K562 (cell line): ENCODE data around the gene CFAP73. TPM values are rescaled to one million over a fixed set of nuclear protein-coding genes. Genes with fewer than 3 reads are reported as not detected.

Source experiments
- ATAC-seq: fragments of 200-7000 bp; cut with Tn5 transposase; 3 replicates; pipeline ENCODE4 v1.9.1; 2020; ENCODE audit warnings: moderate library complexity
- BruUV-seq: library from RNA; stranded (reverse); fragments of 400-500 nt; replicated peaks from 2 replicates; lab custom pipeline; 2021; lab: Mats Ljungman, UMichigan
- CTCF ChIA-PET: fragments of 300-600 bp; formaldehyde crosslinking; extraction: SDS; loops from one replicate; lab custom pipeline; 2021; ENCODE audit warnings: low intra/inter-chr PET ratio; lab: Yijun Ruan, JAX
- POLR2A ChIA-PET: fragments of 300-600, 350-650 bp; sonication (Branson Sonifier 250); formaldehyde crosslinking; extraction: SDS; loops from one replicate; lab custom pipeline; 2021; ENCODE audit warnings: antibody characterized with exemption, inconsistent platforms; lab: Yijun Ruan, JAX
- DNase-seq, 4 experiments: peaks; one replicate each; pipeline versions ENCODE4 v3.0.0 to v3.0.0-alpha.2; 2011 to 2018; ENCODE audit warnings: low spot score in 3 of 4, mixed read lengths in 3 of 4; ENCODE audit errors: extremely low read depth in 1 of 4
- FAIRE-seq: peaks from 2 replicates; lab custom pipeline; 2011; peaks lifted over from hg19 to GRCh38; lab: Jason Lieb, UNC
- H2AFZ ChIP-seq: 2 replicates; pipeline ENCODE4 v1.6.0; 2011; ENCODE audit warnings: low read depth, low read length, control low read depth, inconsistent platforms
- H3K27ac ChIP-seq: fragments of 200-600 bp; 3 replicates; pipeline ENCODE4 v1.8.0; 2011; ENCODE audit warnings: low read depth, mild to moderate bottlenecking, control low read depth, inconsistent platforms, low read length, moderate library complexity, mixed read lengths; ENCODE audit errors: extremely low read depth
- H3K27me3 ChIP-seq, 2 experiments: fragments of 300-600 bp in 1 of 2; 2 replicates in 1 of 2; 3 replicates in 1 of 2; pipeline versions ENCODE4 v1.6.0 to v1.8.0; 2011; ENCODE audit warnings: inconsistent platforms in 2 of 2, low read length in 2 of 2, mild to moderate bottlenecking in 1 of 2, mixed read lengths in 1 of 2, moderate library complexity in 1 of 2; ENCODE audit not compliant: control insufficient read depth in 2 of 2, insufficient read depth in 2 of 2
- H3K36me3 ChIP-seq: fragments of 300-600 bp; 3 replicates; pipeline ENCODE4 v1.8.0; 2011; ENCODE audit warnings: mild to moderate bottlenecking, low read length, inconsistent platforms; ENCODE audit not compliant: control insufficient read depth, insufficient read depth
- H3K4me1 ChIP-seq, 2 experiments: fragments of 200-600 bp in 1 of 2; replicated peaks in 1 of 2; 2 replicates in 1 of 2; 3 replicates in 1 of 2; pipeline versions ENCODE4 v1.5.1 to v1.8.0; 2011; ENCODE audit warnings: inconsistent platforms in 2 of 2, low read length in 2 of 2, mild to moderate bottlenecking in 1 of 2, mixed read lengths in 1 of 2, moderate library complexity in 1 of 2; ENCODE audit not compliant: control insufficient read depth in 2 of 2, insufficient read depth in 2 of 2
- H3K4me2 ChIP-seq: 2 replicates; pipeline ENCODE4 v1.6.1; 2011; ENCODE audit warnings: low read length, control low read depth, inconsistent platforms, mixed read lengths; ENCODE audit not compliant: insufficient read depth
- H3K4me3 ChIP-seq: fragments of 200-600 bp; sonication (generic), shearing (Covaris generic); 2 replicates; pipeline ENCODE4 v1.5.1; 2016; ENCODE audit warnings: control low read depth, inconsistent platforms
- H3K79me2 ChIP-seq: fragments of 200-600 bp; 3 replicates; pipeline ENCODE4 v1.8.0; 2011; ENCODE audit warnings: low read length, inconsistent platforms; ENCODE audit not compliant: control insufficient read depth, insufficient read depth
- H3K9ac ChIP-seq, 2 experiments: 2 replicates each; pipeline versions ENCODE4 v1.6.0 to v1.6.1; 2011; ENCODE audit warnings: low read depth in 2 of 2, low read length in 2 of 2, control low read depth in 1 of 2, inconsistent platforms in 1 of 2, mild to moderate bottlenecking in 1 of 2, mixed read lengths in 1 of 2; ENCODE audit not compliant: insufficient read depth in 1 of 2
- H3K9me1 ChIP-seq: one replicate; pipeline ENCODE4 v1.6.0; 2011; ENCODE audit warnings: inconsistent platforms, mild to moderate bottlenecking, low read length, moderate library complexity; ENCODE audit not compliant: control insufficient read depth, insufficient read depth
- H3K9me3 ChIP-seq: replicated peaks from 2 replicates; pipeline ENCODE4 v1.5.1; 2011; ENCODE audit warnings: low read depth, low read length, inconsistent platforms; ENCODE audit not compliant: control insufficient read depth, insufficient read depth
- H4K20me1 ChIP-seq: replicated peaks from 2 replicates; pipeline ENCODE4 v1.6.1; 2011; ENCODE audit warnings: low read length, inconsistent platforms, mixed read lengths; ENCODE audit not compliant: control insufficient read depth, insufficient read depth
- BCLAF1 ChIP-seq, 2 experiments: fragments of 450-650 bp in 1 of 2; IDR thresholded peaks; 2 replicates each; pipeline ENCODE4 v1.6.1; 2011 to 2017; ENCODE audit warnings: low read depth in 2 of 2, antibody characterized with exemption in 1 of 2, borderline replicate concordance in 1 of 2, low read length in 1 of 2, mild to moderate bottlenecking in 1 of 2, mixed read lengths in 1 of 2; ENCODE audit not compliant: control insufficient read depth in 1 of 2
- COPS2 ChIP-seq: fragments of 450-650 bp; conservative IDR thresholded peaks from 2 replicates; pipeline ENCODE4 v1.6.1; 2016; ENCODE audit warnings: mild to moderate bottlenecking, moderate library complexity
- DPF2 ChIP-seq: fragments of 450-650 bp; IDR thresholded peaks from 2 replicates; pipeline ENCODE4 v1.6.1; 2016
- EZH2 ChIP-seq: IDR thresholded peaks from 2 replicates; pipeline ENCODE4 v1.6.1; 2012; ENCODE audit warnings: low read depth, mild to moderate bottlenecking, inconsistent platforms, low read length, borderline replicate concordance
- HDAC6 ChIP-seq: IDR thresholded peaks from 2 replicates; pipeline ENCODE4 v1.6.1; 2012; ENCODE audit warnings: low read depth, mild to moderate bottlenecking, control low read depth, inconsistent platforms, low read length, moderate library complexity
- ILF3 ChIP-seq: fragments of 450-650 bp; IDR thresholded peaks from 2 replicates; pipeline ENCODE4 v1.6.1; 2018; ENCODE audit warnings: antibody characterized with exemption, mild to moderate bottlenecking, moderate library complexity, borderline replicate concordance
- MAZ ChIP-seq, 2 experiments: fragments of 450-650 bp in 1 of 2; sonication (generic) in 1 of 2; formaldehyde crosslinking; IDR thresholded peaks in 1 of 2; conservative IDR thresholded peaks in 1 of 2; 2 replicates each; pipeline versions ENCODE4 v1.4.0 to v1.5.0; 2020; ENCODE audit warnings: mild to moderate bottlenecking in 1 of 2, missing genetic modification reagents in 1 of 2
- NR2C2 ChIP-seq, 2 experiments: fragments of 200-800 bp in 1 of 2; sonication (Bioruptor generic) in 1 of 2; sonication (generic) in 1 of 2; formaldehyde crosslinking in 1 of 2; IDR thresholded peaks; 2 replicates each; pipeline versions ENCODE4 v1.6.1 to v1.8.0; 2016 to 2022; ENCODE audit warnings: mild to moderate bottlenecking in 1 of 2, missing compliant biosample characterization in 1 of 2, missing genetic modification characterization in 1 of 2, missing genetic modification reagents in 1 of 2
- PHF20 ChIP-seq: fragments of 450-650 bp; IDR thresholded peaks from 2 replicates; pipeline ENCODE4 v1.6.1; 2018; ENCODE audit not compliant: partially characterized antibody
- POLR2G ChIP-seq: fragments of 200-400 bp; formaldehyde crosslinking; IDR thresholded peaks from 2 replicates; pipeline ENCODE4 v1.6.1; 2017; ENCODE audit warnings: low read depth, mild to moderate bottlenecking, antibody characterized with exemption, low read length, moderate library complexity
- TBL1XR1 ChIP-seq, 2 experiments: IDR thresholded peaks; 2 replicates each; pipeline ENCODE4 v1.6.1; 2012; ENCODE audit warnings: improper control_type of control experiment in 2 of 2, low read length in 2 of 2, mild to moderate bottlenecking in 1 of 2
- XRCC4 ChIP-seq: IDR thresholded peaks from one replicate; pipeline ENCODE4 v1.6.1; 2011; ENCODE audit not compliant: insufficient read depth, insufficient read length; ENCODE audit errors: extremely low read depth
- ZNF324 ChIP-seq: fragments of 250-450 bp; sonication (Bioruptor Pico); IDR thresholded peaks from 2 replicates; pipeline ENCODE4 v1.4.0; 2020; ENCODE audit warnings: mild to moderate bottlenecking
- ZNF354B ChIP-seq: fragments of 250-450 bp; sonication (Bioruptor Pico); IDR thresholded peaks from 2 replicates; pipeline ENCODE4 v1.4.0; 2020
- WGBS: fragments of 100-300 bp; shearing (Covaris generic); methylation state at CpG from one replicate; pipeline ENCODE4 v1.1.6; 2016; ENCODE audit warnings: low coverage, mixed read lengths; ENCODE audit not compliant: insufficient coverage; ENCODE audit errors: missing lambda C conversion rate; 5-methylcytosine and 5-hydroxymethylcytosine counted together
- in situ Hi-C: fragments of 300-500 bp; cut with MboI; formaldehyde crosslinking; loops from 4 replicates; pipeline ENCODE4 v1.15.0; 2018; ENCODE audit warnings: inconsistent platforms, mixed read lengths
- intact Hi-C: fragments of 100-400 bp; cut with micrococcal nuclease; formaldehyde crosslinking; loops from 2 replicates; pipeline ENCODE4 v1.14.2; 2022
- polyA plus RNA-seq, 8 experiments: library from polyadenylated mRNA; depleted of rRNA in 4 of 8; stranded (reverse) in 5 of 8; unstranded in 3 of 8; fragments of >200 nt; fragmentation: Nextera tagmentation in 2 of 8; fragmentation: Illumina TruSeq in 1 of 8; extraction: Ambion mirVana in 2 of 8; extraction: Trizol in 1 of 8; gene quantifications; 2 replicates each; pipeline versions ENCODE4 v1.2.1 to v1.2.3, GENCODE V29; 2011 to 2014; ENCODE audit warnings: inconsistent platforms in 1 of 8, missing spikeins in 1 of 8
- total RNA-seq, 7 experiments: library from RNA; depleted of rRNA in 6 of 7; stranded (reverse); fragments of >200 nt in 6 of 7; fragmentation: Illumina TruSeq in 2 of 7; extraction: Trizol in 2 of 7; gene quantifications; 2 replicates each; pipeline versions ENCODE4 v1.2.1 to v1.2.3, GENCODE V29; 2011 to 2021; ENCODE audit warnings: low replicate concordance in 1 of 7
- TF ChIP-seq, protein P1 (sequence below): fragments of 450-650 bp; IDR thresholded peaks from 2 replicates; pipeline ENCODE4 v1.6.1; 2016; ENCODE audit warnings: mild to moderate bottlenecking

CFAP73 gene
- total and polyA plus RNA-seq, 9 of the 15 experiments (the other 6 are each of a cell fraction or from before 2014, with no cell fraction given), result not detected

DNA sequence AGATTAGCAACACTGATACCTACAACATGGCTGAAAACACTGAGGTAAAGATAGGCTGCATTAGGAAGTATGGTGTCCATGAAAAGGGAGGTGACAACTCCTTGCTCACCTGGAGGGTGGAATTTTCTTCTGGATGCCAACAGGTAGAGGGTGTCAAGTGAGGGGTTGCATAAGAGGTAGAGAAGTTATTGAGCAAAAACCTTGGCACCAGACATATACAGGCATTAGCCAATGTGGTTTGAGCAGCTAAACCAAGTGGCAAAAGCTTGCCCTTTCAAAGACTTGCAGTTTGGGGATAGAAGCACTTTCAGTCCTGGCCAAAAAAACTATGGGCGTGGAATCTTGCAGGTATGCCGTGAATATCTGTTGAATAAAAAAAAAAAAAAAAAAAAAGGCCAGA, 39.8 kb downstream of the CFAP73 start (continued):
- TF ChIP-seq, protein P1, sequence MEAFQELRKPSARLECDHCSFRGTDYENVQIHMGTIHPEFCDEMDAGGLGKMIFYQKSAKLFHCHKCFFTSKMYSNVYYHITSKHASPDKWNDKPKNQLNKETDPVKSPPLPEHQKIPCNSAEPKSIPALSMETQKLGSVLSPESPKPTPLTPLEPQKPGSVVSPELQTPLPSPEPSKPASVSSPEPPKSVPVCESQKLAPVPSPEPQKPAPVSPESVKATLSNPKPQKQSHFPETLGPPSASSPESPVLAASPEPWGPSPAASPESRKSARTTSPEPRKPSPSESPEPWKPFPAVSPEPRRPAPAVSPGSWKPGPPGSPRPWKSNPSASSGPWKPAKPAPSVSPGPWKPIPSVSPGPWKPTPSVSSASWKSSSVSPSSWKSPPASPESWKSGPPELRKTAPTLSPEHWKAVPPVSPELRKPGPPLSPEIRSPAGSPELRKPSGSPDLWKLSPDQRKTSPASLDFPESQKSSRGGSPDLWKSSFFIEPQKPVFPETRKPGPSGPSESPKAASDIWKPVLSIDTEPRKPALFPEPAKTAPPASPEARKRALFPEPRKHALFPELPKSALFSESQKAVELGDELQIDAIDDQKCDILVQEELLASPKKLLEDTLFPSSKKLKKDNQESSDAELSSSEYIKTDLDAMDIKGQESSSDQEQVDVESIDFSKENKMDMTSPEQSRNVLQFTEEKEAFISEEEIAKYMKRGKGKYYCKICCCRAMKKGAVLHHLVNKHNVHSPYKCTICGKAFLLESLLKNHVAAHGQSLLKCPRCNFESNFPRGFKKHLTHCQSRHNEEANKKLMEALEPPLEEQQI, result no peak
- TF ChIP-seq NR2C2 (CRISPR knock-in tag; IDR thresholded peaks at IDR 0.05) (no peak), NR2C2 (tag; IDR thresholded peaks at IDR 0.05) (no peak)

DNA sequence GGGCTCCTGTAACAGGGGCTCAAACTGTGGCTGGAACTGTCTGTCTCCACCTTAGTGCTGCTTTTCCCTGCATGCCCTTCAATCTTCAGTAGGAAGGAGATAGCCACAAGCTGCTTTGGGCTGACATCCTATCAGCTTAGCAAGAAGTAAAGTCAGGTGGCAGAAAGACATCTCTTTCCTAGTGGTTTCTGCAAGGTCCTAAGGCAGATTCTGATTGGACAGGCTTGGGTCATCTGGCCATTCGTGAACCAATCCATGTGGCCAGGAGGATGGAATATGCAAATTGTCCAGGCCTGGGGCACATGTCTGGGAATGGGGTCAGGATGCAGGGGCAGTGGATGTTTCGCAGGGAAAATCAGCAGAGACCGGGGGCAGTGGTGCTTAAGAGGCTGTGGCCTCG, 41.2 kb downstream of the CFAP73 start:
- Histone ChIP-seq H3K27ac (peak overlapping the region; percentile 15; the same call in 1 of the 3 replicates), H3K9ac (no peak overlapping the region), H3K79me2 (peaks cover 23% of the 10 kb centered on the region), H3K9me3 (no peaks in the 10 kb centered on the region), H2AFZ (peak overlapping the region; percentile 25), H3K4me1 (peaks cover 26 to 41% of the 10 kb centered on the region in 2 experiments), H3K4me2 (peak overlapping the region; percentile 46; the same call in 1 of the 2 replicates), H3K4me3 (no peak overlapping the region), H4K20me1 (no peaks in the 10 kb centered on the region), H3K9me1 (no peaks in the 10 kb centered on the region), H3K36me3 (peaks cover 50% of the 10 kb centered on the region), H3K27me3 (no peaks in the 10 kb centered on the region)
- ChIA-PET POLR2A (interaction anchor here (0.5 to 0.6 kb wide), 4 partner anchors 10 to 133 kb away, joined by 3 read pairs; no protein-coding TSS in a partner anchor), CTCF (no interaction called here)
- ATAC-seq, result peak; percentile 92
- 38% methylated on average over 3 of the region's 4 CpGs for WGBS
- in situ Hi-C loops (loop anchor here (10.0 to 25.0 kb wide), 2 partner anchors 222 to 454 kb away; partner anchors contain the start of genes SDS and SDSL), intact Hi-C loops (no loop called here)
- peak; percentile 73 to 91 (median 81) for DNase-seq
- BruUV-seq, result no TSS peak
- peak; percentile 99 for FAIRE-seq
- TF ChIP-seq HDAC6 (no peak), TBL1XR1 (IDR thresholded peaks at IDR 0.05; ENCODE audit: low read length in 2 of 2) (no peak), ZNF354B (CRISPR knock-in tag) (no peak), XRCC4 (no peak), POLR2G (no peak), ILF3 (no peak), COPS2 (no peak), NR2C2 (CRISPR knock-in tag; IDR thresholded peaks at IDR 0.05) (no peak), NR2C2 (tag; IDR thresholded peaks at IDR 0.05) (no peak), PHF20 (no peak), ZNF324 (CRISPR knock-in tag) (no peak), DPF2 (0 out of 2 replicates have a peak, but pooled peaks have one; percentile 17), BCLAF1 (IDR thresholded peaks at IDR 0.05; ENCODE audit: borderline replicate concordance in 1 of 2, control insufficient read depth in 1 of 2, low read depth in 2 of 2, low read length in 1 of 2) (no peak), EZH2 (no peak), MAZ (CRISPR knock-in tag; conservative IDR thresholded peaks at IDR 0.05 in 1 of 2, IDR thresholded peaks at IDR 0.05 in 1 of 2) (no peak)
